WTC11 (cell line): ENCODE measurements around the gene FOCAD. TPM values are rescaled to one million over a fixed set of nuclear protein-coding genes. Genes with fewer than 3 reads are reported as not detected.

Experiments used
- ATAC-seq: fragments of 200-7000 bp; cut with Tn5 transposase; 2 replicates; pipeline ENCODE4 v1.10.0; 2021; ENCODE audit warnings: mild to moderate bottlenecking, moderate library complexity
- CTCF ChIA-PET: fragments of 300-600 bp; sonication (Branson Sonifier 250); formaldehyde crosslinking; loops from one replicate; lab custom pipeline; 2021; ENCODE audit warnings: antibody characterized with exemption; lab: Charles Lee
- POLR2A ChIA-PET: fragments of 350-600 bp; sonication (Branson Sonifier 250); formaldehyde crosslinking; loops from one replicate; lab custom pipeline; 2021; ENCODE audit warnings: antibody characterized with exemption; lab: Charles Lee
- DNase-seq: peaks from one replicate; pipeline ENCODE4 v3.0.0; 2021; ENCODE audit warnings: low spot score
- H3K27ac Mint-ChIP-seq: 2 replicates; pipeline ENCODE4 v1.8.0; 2021; ENCODE audit warnings: mixed read lengths
- H3K27me3 Mint-ChIP-seq: 2 replicates; pipeline ENCODE4 v1.8.0; 2021; ENCODE audit warnings: low read depth, mild to moderate bottlenecking, moderate library complexity, mixed read lengths
- H3K36me3 Mint-ChIP-seq: 2 replicates; pipeline ENCODE4 v1.8.0; 2021; ENCODE audit warnings: mixed read lengths
- H3K4me1 Mint-ChIP-seq: 2 replicates; pipeline ENCODE4 v1.8.0; 2022; ENCODE audit warnings: mixed read lengths
- H3K4me3 Mint-ChIP-seq: 2 replicates; pipeline ENCODE4 v1.8.0; 2021; ENCODE audit warnings: mild to moderate bottlenecking, moderate library complexity, mixed read lengths
- H3K9me3 Mint-ChIP-seq: 2 replicates; pipeline ENCODE4 v1.8.0; 2021; ENCODE audit warnings: mixed read lengths
- ATF1 ChIP-seq: sonication (generic); formaldehyde crosslinking; IDR thresholded peaks from 2 replicates; pipeline ENCODE4 v1.8.1; 2023; ENCODE audit warnings: mild to moderate bottlenecking, moderate library complexity, missing genetic modification reagents
- CBFB ChIP-seq: sonication (generic); formaldehyde crosslinking; IDR thresholded peaks from 2 replicates; pipeline ENCODE4 v1.8.1; 2022; ENCODE audit warnings: mild to moderate bottlenecking, low read depth, missing genetic modification reagents
- GTF2I ChIP-seq: fragments of 250-450 bp; sonication (Bioruptor Pico); conservative IDR thresholded peaks from 2 replicates; pipeline ENCODE4 v1.4.0; 2021; ENCODE audit warnings: mild to moderate bottlenecking
- HMGA2 ChIP-seq: fragments of 250-450 bp; sonication (Bioruptor Pico); IDR thresholded peaks from 2 replicates; pipeline ENCODE4 v1.4.0; 2021; ENCODE audit warnings: mild to moderate bottlenecking, moderate library complexity
- KAT7 ChIP-seq: sonication (generic); formaldehyde crosslinking; IDR thresholded peaks from 2 replicates; pipeline ENCODE4 v1.8.1; 2023; ENCODE audit warnings: missing genetic modification reagents, mild to moderate bottlenecking, borderline replicate concordance
- NR2C2 ChIP-seq: sonication (generic); formaldehyde crosslinking; IDR thresholded peaks from 2 replicates; pipeline ENCODE4 v1.8.0; 2022; ENCODE audit warnings: mild to moderate bottlenecking, missing genetic modification reagents
- RELA ChIP-seq: sonication (generic); formaldehyde crosslinking; IDR thresholded peaks from 2 replicates; pipeline ENCODE4 v1.8.1; 2022; ENCODE audit warnings: missing genetic modification reagents, mild to moderate bottlenecking, borderline replicate concordance
- SMAD4 ChIP-seq: sonication (generic); formaldehyde crosslinking; IDR thresholded peaks from 2 replicates; pipeline ENCODE4 v1.8.0; 2022; ENCODE audit warnings: mild to moderate bottlenecking, missing genetic modification reagents
- TCF7 ChIP-seq: sonication (generic); formaldehyde crosslinking; IDR thresholded peaks from 2 replicates; pipeline ENCODE4 v1.8.0; 2022; ENCODE audit warnings: mild to moderate bottlenecking, low read depth, missing genetic modification reagents, moderate library complexity
- ZNF317 ChIP-seq: sonication (generic); formaldehyde crosslinking; IDR thresholded peaks from 2 replicates; pipeline ENCODE4 v1.8.1; 2023; ENCODE audit warnings: low read depth, mild to moderate bottlenecking, moderate library complexity, missing genetic modification reagents, borderline replicate concordance
- ZNF396 ChIP-seq: fragments of 250-450 bp; sonication (Bioruptor Pico); IDR thresholded peaks from 2 replicates; pipeline ENCODE4 v1.8.0; 2021; ENCODE audit warnings: mild to moderate bottlenecking, moderate library complexity, borderline replicate concordance
- total RNA-seq: library from RNA; stranded (reverse); gene quantifications from 3 replicates; pipeline ENCODE4 v1.2.3, GENCODE V29; 2021
- TF ChIP-seq, protein P1 (sequence below): fragments of 250-450 bp; sonication (Bioruptor Pico); IDR thresholded peaks from 2 replicates; pipeline ENCODE4 v2.1.2; 2022; ENCODE audit warnings: mild to moderate bottlenecking, moderate library complexity
- TF ChIP-seq, protein P2 (sequence below): sonication (generic); formaldehyde crosslinking; IDR thresholded peaks from 2 replicates; pipeline ENCODE4 v1.8.1; 2022; ENCODE audit warnings: mild to moderate bottlenecking, missing genetic modification reagents, moderate library complexity, borderline replicate concordance
- TF ChIP-seq, protein P3 (sequence below): fragments of 250-450 bp; sonication (Bioruptor Pico); IDR thresholded peaks from 2 replicates; pipeline ENCODE4 v1.9.0; 2021; ENCODE audit warnings: mild to moderate bottlenecking, borderline replicate concordance
- TF ChIP-seq, protein P4 (sequence below): sonication (generic); formaldehyde crosslinking; IDR thresholded peaks from 2 replicates; pipeline ENCODE4 v1.8.0; 2022; ENCODE audit warnings: mild to moderate bottlenecking, missing genetic modification reagents
- TF ChIP-seq, protein P5 (sequence below): fragments of 250-450 bp; sonication (Bioruptor Pico); IDR thresholded peaks from 2 replicates; pipeline ENCODE4 v1.8.0; 2021; ENCODE audit warnings: mild to moderate bottlenecking

Gene FOCAD
- total RNA-seq, 1 experiment from 2014 or later, result 34.3 TPM

DNA sequence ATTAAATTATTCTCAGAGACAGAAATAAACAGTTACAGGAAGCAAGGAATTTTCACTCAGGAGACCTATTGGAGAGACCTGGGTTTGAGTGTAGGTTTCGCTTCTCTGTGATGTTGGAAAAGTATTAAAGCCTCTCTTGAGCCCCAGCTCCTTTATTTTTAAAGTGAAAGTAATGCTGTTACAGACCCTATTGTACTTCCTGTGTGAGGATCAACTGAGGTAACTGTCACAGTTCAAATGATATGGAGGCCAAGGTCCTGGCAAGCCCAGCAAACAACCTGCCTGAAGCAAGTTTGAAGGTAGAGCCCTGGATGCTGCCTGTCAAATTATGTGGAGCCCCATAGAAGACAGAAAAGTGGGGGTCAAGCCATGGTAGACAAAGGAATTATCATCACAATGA is 355.2 kb downstream of the FOCAD start (continued):
- TF ChIP-seq ZNF317 (CRISPR knock-in tag), result no peak
- no peak for TF ChIP-seq CBFB (CRISPR knock-in tag)
- TF ChIP-seq HMGA2 (CRISPR knock-in tag), result no peak

DNA sequence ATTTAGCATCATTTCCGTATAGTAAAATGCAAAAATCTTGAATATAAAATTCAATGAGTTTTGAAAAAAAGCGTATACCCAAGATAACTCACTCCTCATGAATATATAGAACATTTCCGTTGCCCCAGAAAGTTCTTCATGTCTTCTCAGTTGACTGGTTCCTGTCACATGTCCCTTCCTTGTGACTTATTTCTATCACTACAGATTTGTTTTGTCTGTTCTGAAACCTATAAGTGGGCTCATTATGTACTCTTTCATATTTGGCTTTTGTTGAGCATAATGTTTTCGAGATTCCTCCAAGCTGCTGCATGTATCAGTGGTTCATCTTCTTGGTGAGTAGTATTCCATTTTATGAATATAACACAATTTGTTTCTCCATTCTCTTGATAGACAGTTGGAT is 358.4 kb downstream of the FOCAD start:
- Mint-ChIP-seq H3K36me3 (no peaks in the 10 kb centered on the region), H3K27ac (no peak overlapping the region), H3K4me3 (no peak overlapping the region), H3K4me1 (no peaks in the 10 kb centered on the region; the same call in 1 of the 2 replicates), H3K27me3 (no peaks in the 10 kb centered on the region; the same call in 1 of the 2 replicates), H3K9me3 (no peaks in the 10 kb centered on the region)
- DNase-seq (no peak), ATAC-seq (no peak)
- TF ChIP-seq RELA (CRISPR knock-in tag) (no peak), ZNF396 (CRISPR knock-in tag) (no peak), NR2C2 (CRISPR knock-in tag) (no peak), SMAD4 (CRISPR knock-in tag) (no peak), ATF1 (CRISPR knock-in tag) (no peak), KAT7 (CRISPR knock-in tag) (no peak), TCF7 (CRISPR knock-in tag) (no peak), GTF2I (CRISPR knock-in tag) (no peak)
- TF ChIP-seq, protein P1, sequence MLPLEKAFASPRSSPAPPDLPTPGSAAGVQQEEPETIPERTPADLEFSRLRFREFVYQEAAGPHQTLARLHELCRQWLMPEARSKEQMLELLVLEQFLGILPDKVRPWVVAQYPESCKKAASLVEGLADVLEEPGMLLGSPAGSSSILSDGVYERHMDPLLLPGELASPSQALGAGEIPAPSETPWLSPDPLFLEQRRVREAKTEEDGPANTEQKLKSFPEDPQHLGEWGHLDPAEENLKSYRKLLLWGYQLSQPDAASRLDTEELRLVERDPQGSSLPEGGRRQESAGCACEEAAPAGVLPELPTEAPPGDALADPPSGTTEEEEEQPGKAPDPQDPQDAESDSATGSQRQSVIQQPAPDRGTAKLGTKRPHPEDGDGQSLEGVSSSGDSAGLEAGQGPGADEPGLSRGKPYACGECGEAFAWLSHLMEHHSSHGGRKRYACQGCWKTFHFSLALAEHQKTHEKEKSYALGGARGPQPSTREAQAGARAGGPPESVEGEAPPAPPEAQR (CRISPR knock-in tag), result no peak
- TF ChIP-seq, protein P2, sequence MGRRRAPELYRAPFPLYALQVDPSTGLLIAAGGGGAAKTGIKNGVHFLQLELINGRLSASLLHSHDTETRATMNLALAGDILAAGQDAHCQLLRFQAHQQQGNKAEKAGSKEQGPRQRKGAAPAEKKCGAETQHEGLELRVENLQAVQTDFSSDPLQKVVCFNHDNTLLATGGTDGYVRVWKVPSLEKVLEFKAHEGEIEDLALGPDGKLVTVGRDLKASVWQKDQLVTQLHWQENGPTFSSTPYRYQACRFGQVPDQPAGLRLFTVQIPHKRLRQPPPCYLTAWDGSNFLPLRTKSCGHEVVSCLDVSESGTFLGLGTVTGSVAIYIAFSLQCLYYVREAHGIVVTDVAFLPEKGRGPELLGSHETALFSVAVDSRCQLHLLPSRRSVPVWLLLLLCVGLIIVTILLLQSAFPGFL (CRISPR knock-in tag), result no peak
- TF ChIP-seq, protein P3, sequence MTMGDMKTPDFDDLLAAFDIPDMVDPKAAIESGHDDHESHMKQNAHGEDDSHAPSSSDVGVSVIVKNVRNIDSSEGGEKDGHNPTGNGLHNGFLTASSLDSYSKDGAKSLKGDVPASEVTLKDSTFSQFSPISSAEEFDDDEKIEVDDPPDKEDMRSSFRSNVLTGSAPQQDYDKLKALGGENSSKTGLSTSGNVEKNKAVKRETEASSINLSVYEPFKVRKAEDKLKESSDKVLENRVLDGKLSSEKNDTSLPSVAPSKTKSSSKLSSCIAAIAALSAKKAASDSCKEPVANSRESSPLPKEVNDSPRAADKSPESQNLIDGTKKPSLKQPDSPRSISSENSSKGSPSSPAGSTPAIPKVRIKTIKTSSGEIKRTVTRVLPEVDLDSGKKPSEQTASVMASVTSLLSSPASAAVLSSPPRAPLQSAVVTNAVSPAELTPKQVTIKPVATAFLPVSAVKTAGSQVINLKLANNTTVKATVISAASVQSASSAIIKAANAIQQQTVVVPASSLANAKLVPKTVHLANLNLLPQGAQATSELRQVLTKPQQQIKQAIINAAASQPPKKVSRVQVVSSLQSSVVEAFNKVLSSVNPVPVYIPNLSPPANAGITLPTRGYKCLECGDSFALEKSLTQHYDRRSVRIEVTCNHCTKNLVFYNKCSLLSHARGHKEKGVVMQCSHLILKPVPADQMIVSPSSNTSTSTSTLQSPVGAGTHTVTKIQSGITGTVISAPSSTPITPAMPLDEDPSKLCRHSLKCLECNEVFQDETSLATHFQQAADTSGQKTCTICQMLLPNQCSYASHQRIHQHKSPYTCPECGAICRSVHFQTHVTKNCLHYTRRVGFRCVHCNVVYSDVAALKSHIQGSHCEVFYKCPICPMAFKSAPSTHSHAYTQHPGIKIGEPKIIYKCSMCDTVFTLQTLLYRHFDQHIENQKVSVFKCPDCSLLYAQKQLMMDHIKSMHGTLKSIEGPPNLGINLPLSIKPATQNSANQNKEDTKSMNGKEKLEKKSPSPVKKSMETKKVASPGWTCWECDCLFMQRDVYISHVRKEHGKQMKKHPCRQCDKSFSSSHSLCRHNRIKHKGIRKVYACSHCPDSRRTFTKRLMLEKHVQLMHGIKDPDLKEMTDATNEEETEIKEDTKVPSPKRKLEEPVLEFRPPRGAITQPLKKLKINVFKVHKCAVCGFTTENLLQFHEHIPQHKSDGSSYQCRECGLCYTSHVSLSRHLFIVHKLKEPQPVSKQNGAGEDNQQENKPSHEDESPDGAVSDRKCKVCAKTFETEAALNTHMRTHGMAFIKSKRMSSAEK (CRISPR knock-in tag), result no peak
- TF ChIP-seq, protein P4, sequence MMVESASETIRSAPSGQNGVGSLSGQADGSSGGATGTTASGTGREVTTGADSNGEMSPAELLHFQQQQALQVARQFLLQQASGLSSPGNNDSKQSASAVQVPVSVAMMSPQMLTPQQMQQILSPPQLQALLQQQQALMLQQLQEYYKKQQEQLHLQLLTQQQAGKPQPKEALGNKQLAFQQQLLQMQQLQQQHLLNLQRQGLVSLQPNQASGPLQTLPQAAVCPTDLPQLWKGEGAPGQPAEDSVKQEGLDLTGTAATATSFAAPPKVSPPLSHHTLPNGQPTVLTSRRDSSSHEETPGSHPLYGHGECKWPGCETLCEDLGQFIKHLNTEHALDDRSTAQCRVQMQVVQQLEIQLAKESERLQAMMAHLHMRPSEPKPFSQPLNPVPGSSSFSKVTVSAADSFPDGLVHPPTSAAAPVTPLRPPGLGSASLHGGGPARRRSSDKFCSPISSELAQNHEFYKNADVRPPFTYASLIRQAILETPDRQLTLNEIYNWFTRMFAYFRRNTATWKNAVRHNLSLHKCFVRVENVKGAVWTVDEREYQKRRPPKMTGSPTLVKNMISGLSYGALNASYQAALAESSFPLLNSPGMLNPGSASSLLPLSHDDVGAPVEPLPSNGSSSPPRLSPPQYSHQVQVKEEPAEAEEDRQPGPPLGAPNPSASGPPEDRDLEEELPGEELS, result no peak
- TF ChIP-seq, protein P5, sequence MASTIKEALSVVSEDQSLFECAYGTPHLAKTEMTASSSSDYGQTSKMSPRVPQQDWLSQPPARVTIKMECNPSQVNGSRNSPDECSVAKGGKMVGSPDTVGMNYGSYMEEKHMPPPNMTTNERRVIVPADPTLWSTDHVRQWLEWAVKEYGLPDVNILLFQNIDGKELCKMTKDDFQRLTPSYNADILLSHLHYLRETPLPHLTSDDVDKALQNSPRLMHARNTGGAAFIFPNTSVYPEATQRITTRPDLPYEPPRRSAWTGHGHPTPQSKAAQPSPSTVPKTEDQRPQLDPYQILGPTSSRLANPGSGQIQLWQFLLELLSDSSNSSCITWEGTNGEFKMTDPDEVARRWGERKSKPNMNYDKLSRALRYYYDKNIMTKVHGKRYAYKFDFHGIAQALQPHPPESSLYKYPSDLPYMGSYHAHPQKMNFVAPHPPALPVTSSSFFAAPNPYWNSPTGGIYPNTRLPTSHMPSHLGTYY (CRISPR knock-in tag), result no peak
- CTCF ChIA-PET, result no interaction called here
- POLR2A ChIA-PET, result interaction anchor here (0.5 kb wide), 1 partner anchor 11 kb away, joined by 3 read pairs; the partner anchor contains the start of gene HACD4
